SIG-M5 treated with dmso at 0.1 percent for 504 hours (cell line): ENCODE data around the gene IFNAR2.

ENCODE experiments used
- DNase-seq: peaks from one replicate; lab custom pipeline; 2025; ENCODE audit not compliant: unreplicated experiment; lab: John Stamatoyannopoulos, UW

Gene IFNAR2

DNA sequence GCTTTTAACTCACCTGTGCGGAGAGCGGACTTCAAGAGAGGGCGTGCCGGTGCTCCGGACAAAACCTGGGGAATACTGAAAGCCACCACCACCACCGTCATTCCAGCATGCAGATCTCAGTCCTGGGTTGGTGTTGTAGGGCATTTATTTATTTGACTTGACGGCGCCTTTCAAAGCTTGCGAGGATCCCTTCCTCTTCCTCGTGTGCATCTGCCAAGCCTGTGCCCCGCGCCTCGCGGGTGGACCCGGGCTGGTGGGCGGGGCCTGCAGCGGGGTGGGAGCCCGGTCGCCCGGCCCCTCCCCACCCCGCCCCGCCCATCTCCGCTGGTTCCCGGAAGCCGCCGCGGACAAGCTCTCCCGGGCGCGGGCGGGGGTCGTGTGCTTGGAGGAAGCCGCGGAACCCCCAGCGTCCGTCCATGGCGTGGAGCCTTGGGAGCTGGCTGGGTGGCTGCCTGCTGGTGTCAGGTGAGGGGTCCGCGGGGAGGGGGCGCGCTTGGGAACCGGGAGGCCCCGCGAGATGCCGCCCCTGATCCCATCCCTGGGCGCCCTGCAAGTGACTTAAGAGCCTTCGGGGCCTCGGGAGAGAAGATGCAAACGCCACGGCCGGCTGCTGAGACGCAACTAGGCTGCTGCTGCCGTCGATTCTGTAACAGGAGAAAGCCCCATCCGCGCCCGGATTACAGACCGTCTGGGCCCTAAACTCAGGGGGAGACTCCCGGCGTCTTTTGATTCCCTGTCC lies 36.5 kb downstream of the IFNAR2 start, which contains the start of gene IL10RB:
IL10RB (plus strand) TSS at position 318 of the 739 bp plus-strand sequence; CDS start at position 417, 99 bp downstream.
- peak; percentile 73 for DNase-seq

DNA sequence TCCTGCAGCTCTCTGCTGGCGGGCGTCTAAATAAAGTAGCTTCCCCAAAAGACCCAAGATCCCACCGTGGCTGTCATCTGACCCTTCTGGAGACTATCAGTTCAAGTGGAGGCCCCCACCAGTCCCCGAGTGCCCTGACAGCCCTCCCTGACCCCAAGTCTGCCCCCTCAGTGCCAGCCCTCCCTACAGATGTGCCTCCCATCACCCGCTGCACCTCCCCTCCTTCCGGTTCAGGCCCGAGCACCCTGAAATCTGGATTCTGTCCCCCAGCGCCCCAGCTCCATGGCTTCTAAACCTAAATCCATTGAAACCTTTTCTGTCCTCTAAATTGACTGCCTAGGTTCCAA lies 37.0 kb downstream of the IFNAR2 start:
- no peak for DNase-seq

DNA sequence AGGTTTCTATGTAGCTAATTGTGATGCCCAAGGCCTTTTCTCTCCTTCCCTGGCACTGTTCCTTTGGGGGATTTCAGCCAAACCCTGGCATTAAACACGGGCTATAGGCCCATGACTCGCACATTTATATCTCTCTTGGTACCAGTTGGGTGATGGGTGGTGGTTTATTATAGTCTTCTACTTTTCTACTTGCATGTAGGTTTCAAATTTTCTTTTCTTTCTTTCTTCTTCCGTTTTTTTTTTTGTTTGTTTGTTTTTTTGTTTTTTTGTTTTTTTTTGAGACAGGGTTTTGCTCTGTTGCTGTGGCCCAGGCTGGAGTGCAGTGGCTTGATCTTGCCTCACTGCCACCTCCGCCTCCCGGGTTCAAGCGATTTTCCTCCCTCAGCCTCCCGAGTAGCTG lies 37.5 kb downstream of the IFNAR2 start:
- no peak for DNase-seq

DNA sequence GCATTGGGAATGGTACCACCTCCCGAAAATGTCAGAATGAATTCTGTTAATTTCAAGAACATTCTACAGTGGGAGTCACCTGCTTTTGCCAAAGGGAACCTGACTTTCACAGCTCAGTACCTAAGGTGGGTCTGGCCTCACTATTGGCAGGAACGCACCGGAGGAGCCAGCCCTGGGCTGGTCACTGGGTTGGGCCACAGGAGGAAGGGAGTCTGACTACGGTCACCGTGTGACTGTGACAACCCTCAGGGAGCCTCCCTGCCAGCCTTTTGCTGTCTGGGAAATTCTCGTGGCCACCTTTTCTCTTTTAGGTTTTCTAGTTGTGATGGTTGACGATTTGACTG lies 38.6 kb downstream of the IFNAR2 start:
- DNase-seq, result no peak

DNA sequence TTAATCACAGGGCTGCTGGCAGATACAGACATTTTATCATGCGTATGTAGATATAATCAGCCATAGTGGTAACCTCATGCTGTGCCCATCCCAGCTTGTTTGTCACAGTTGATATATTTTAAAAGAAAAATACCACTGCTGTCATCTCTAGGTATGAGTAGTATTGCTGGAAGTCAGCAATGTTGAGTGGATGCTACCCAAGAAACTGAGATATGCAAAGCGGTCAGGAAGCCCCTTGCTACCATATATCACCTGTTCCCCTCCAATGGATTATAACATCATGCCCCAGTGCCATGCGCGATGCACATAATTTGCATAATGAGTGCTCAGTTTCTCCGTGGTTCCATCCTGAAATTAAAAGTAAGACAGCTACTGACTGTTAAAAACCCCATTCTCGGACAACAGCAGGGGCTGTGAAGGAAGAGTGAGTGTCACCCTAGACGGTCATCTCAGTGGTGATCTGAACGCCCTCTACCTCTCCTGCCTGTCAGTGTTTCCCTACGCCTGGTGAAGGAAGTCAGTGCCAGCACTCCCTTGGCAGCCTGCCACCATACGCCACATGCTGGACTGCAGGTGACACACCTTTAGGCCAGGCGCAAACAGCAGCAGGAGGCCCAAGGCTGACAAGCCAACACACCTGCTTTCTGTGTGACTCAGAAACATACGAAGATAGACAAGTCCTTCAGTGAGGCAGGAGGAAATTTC lies 39.2 kb downstream of the IFNAR2 start:
- DNase-seq, result peak; percentile 42

DNA sequence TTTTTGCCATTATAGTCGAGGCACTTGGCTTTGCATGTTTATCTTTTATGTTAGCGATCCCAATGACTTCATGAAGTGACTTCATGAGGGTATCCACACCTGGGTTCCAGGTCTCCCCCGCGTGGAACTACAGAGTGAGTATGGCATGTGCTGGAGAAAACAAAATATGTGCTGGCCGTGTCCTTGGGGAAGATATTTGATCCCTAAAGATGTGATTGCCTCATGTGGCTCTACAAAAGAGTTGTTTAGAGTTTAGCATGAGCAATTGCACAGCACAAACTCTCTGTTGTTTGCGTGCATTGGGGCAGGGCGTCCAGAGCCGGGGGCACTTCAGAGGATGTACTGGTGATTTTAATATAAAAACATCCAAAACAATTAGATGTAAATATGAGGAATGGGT lies 41.2 kb downstream of the IFNAR2 start:
- DNase-seq, result no peak

DNA sequence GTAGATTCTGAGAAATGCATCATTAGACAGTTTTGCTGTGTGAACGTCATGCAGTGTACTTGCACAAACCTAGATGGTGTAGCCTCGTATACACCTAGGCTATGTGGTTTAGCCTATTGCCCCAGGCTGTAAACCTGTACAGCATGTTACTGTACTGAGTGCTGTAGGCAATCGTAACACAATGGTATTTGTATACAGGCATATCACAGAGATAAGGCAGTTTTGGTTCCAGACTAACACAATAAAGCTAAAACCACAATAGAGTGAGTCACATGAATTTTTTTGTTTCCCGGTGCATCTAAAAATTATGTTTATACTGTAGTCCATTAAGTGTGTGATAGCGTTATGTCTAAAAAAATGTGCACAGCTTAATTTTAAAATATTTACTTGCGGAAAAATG lies 43.3 kb downstream of the IFNAR2 start:
- DNase-seq, result no peak

DNA sequence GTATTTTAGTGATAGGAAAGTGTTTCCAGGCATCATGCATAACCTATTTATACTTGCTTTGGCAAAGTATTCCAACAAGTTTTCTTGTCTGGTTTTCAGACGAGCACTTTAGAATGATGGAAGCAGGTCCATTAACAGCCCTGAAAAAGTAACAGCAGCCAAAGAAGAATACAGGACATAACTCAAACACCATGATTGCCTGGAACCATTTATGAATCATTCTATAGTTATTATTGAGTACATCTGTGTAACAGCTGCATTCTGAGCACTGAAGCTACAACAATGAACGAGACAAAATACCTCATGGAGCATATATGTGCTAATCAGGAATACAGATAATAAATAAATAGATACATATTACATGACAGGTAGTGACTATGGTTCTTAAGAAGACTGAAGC lies 49.0 kb downstream of the IFNAR2 start:
- no peak for DNase-seq

DNA sequence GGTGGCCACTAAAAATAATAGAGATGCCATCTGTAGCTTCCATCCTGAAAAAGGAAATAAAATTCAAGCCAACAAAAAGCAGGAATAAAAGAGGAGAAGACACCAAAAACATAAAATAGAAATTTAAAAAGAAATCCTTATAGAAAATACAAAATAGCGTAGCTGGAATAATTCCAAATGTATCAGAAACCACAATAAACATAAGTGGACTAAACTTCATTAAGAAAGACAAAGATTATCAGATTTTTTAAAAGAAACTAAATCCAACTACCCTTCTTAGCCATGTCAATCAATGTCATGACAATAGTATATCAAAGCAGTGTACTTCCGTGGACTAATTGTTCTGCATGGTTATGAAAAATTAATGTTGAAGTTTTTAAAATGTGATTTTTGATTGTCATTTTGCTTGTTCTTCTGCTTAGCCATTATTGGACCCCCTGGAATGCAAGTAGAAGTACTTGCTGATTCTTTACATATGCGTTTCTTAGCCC lies 49.6 kb downstream of the IFNAR2 start:
- DNase-seq, result no peak
